Tibial nerve (tissue), 4 donors: ENCODE measurements around the gene DHDH.
A peak's percentile ranks its signal among the peaks of the same experiment; 100 is the strongest.

Source experiments
- CTCF ChIP-seq, 5 experiments: fragments of 200-600 bp in 3 of 5; fragments of 450-650 bp in 2 of 5; sonication (generic) in 3 of 5; IDR thresholded peaks; one replicate each; pipeline ENCODE4 v1.5.1; 2016 to 2019; ENCODE audit warnings: antibody characterized with exemption in 5 of 5, mild to moderate bottlenecking in 3 of 5, moderate library complexity in 2 of 5
- EP300 ChIP-seq, 2 donors: sonication (generic); formaldehyde crosslinking; IDR thresholded peaks; one replicate each; pipeline ENCODE4 v1.6.1; 2017; ENCODE audit warnings: antibody characterized with exemption in 2 of 2, mild to moderate bottlenecking in 1 of 2
- POLR2A ChIP-seq, 2 donors: fragments of 450-650 bp; IDR thresholded peaks; one replicate each; pipeline ENCODE4 v1.6.1; 2017; ENCODE audit warnings: antibody characterized with exemption in 2 of 2, mild to moderate bottlenecking in 2 of 2, moderate library complexity in 2 of 2

- TF ChIP-seq CTCF (IDR thresholded peaks at IDR 0.05) (no peak), EP300 (IDR thresholded peaks at IDR 0.05) (peak in 1 of 2 donors; percentile 71), POLR2A (IDR thresholded peaks at IDR 0.05) (peak in 1 of 2 donors; percentile 33)
Measured at GRCh38 chr19:48967346-48968178, 34.1 kb downstream of the DHDH start.
